ENCODE results near the gene AKIRIN1. TPM values are rescaled to one million over a fixed set of nuclear protein-coding genes. Genes with fewer than 3 reads are reported as not detected.

The AKIRIN1 gene
- total RNA-seq, 1 donor from 2014 or later: 130 TPM

GRCh38 chr1:38958967-38959366 lies 32.1 kb upstream of the AKIRIN1 start:
- H3K27me3 Mint-ChIP-seq (ENCODE audit: insufficient read depth, low read depth): peaks cover 3% of the 10 kb centered on the region
- Histone ChIP-seq H3K9ac (no peak overlapping the region), H2AFZ (replicated peaks) (no peak overlapping the region), H3F3A (ENCODE audit: low read depth) (peaks cover 3% of the 10 kb centered on the region), H3K27ac (no peak overlapping the region), H3K4me2 (no peak overlapping the region), H3K79me2 (ENCODE audit: low read depth) (no peaks in the 10 kb centered on the region), H3K4me3 (no peak overlapping the region), H3K36me3 (no peaks in the 10 kb centered on the region), H3K9me3 (ENCODE audit: low read depth) (no peaks in the 10 kb centered on the region), H3K27me3 (no peaks in the 10 kb centered on the region), H3K4me1 (no peaks in the 10 kb centered on the region), H4K20me1 (ENCODE audit: low read depth) (no peaks in the 10 kb centered on the region)
- no peaks in the 10 kb centered on the region for H3K4me1 Mint-ChIP-seq
- no peaks in the 10 kb centered on the region for H3K9me3 Mint-ChIP-seq
- H3K27ac Mint-ChIP-seq: no peak overlapping the region
- DNase-seq (ENCODE audit: low spot score): no peak
- H3K4me3 Mint-ChIP-seq: no peak overlapping the region
- TF ChIP-seq CTCF (IDR thresholded peaks at IDR 0.05): no peak
- TF ChIP-seq EZH2phosphoT487 (IDR thresholded peaks at IDR 0.05): no peak
- TF ChIP-seq EZH2 (IDR thresholded peaks at IDR 0.05): no peak
- H3K36me3 Mint-ChIP-seq: no peaks in the 10 kb centered on the region

GRCh38 chr1:38962113-38962512 lies 29.0 kb upstream of the AKIRIN1 start:
- peaks cover 8% of the 10 kb centered on the region for H3K27me3 Mint-ChIP-seq (ENCODE audit: insufficient read depth, low read depth)
- DNase-seq (ENCODE audit: low spot score): no peak
- H3K9me3 ChIP-seq (ENCODE audit: low read depth): no peaks in the 10 kb centered on the region
- no peaks in the 10 kb centered on the region for H3K4me1 ChIP-seq
- no peaks in the 10 kb centered on the region for H3F3A ChIP-seq (ENCODE audit: low read depth)
- H3K4me1 Mint-ChIP-seq: no peaks in the 10 kb centered on the region
- H3K9ac ChIP-seq: no peak overlapping the region
- no peak overlapping the region for H3K4me3 Mint-ChIP-seq
- H3K27ac Mint-ChIP-seq: no peak overlapping the region
- no peaks in the 10 kb centered on the region for H4K20me1 ChIP-seq (ENCODE audit: low read depth)
- H3K79me2 ChIP-seq (ENCODE audit: low read depth): no peaks in the 10 kb centered on the region
- no peak for TF ChIP-seq CTCF (IDR thresholded peaks at IDR 0.05)
- TF ChIP-seq EZH2 (IDR thresholded peaks at IDR 0.05): no peak
- TF ChIP-seq EZH2phosphoT487 (IDR thresholded peaks at IDR 0.05): no peak
- H3K9me3 Mint-ChIP-seq: no peaks in the 10 kb centered on the region
- no peaks in the 10 kb centered on the region for H3K36me3 ChIP-seq
- H3K27me3 ChIP-seq: no peaks in the 10 kb centered on the region
- no peak overlapping the region for H3K27ac ChIP-seq
- H3K4me2 ChIP-seq: no peak overlapping the region
- H3K36me3 Mint-ChIP-seq: no peaks in the 10 kb centered on the region
- H3K4me3 ChIP-seq: no peak overlapping the region
- H2AFZ ChIP-seq (replicated peaks): no peak overlapping the region

- peaks cover 8% of the 10 kb centered on the region for H3K27me3 Mint-ChIP-seq (ENCODE audit: insufficient read depth, low read depth)
- H3F3A ChIP-seq (ENCODE audit: low read depth): no peaks in the 10 kb centered on the region
- H3K27ac ChIP-seq: no peak overlapping the region
- H3K27ac Mint-ChIP-seq: no peak overlapping the region
- H3K4me3 ChIP-seq: no peak overlapping the region
- no peak overlapping the region for H3K9ac ChIP-seq
- no peak overlapping the region for H3K4me2 ChIP-seq
- H4K20me1 ChIP-seq (ENCODE audit: low read depth): no peaks in the 10 kb centered on the region
- TF ChIP-seq EZH2phosphoT487 (IDR thresholded peaks at IDR 0.05) (no peak), CTCF (IDR thresholded peaks at IDR 0.05) (no peak), EZH2 (IDR thresholded peaks at IDR 0.05) (no peak)
- H3K79me2 ChIP-seq (ENCODE audit: low read depth): no peaks in the 10 kb centered on the region
- no peaks in the 10 kb centered on the region for H3K36me3 Mint-ChIP-seq
- no peak overlapping the region for H3K4me3 Mint-ChIP-seq
- no peaks in the 10 kb centered on the region for H3K36me3 ChIP-seq
- no peaks in the 10 kb centered on the region for H3K4me1 Mint-ChIP-seq
- no peaks in the 10 kb centered on the region for H3K9me3 ChIP-seq (ENCODE audit: low read depth)
- H2AFZ ChIP-seq (replicated peaks): no peak overlapping the region
- no peaks in the 10 kb centered on the region for H3K4me1 ChIP-seq
- H3K27me3 ChIP-seq: no peaks in the 10 kb centered on the region
- no peak for DNase-seq (ENCODE audit: low spot score)
- H3K9me3 Mint-ChIP-seq: no peaks in the 10 kb centered on the region
Measured at GRCh38 chr1:38962560-38962959, 28.5 kb upstream of the AKIRIN1 start.

All from neural progenitor cell (in vitro differentiated cells).